ENCODE measurements around the gene DNAJC5G. TPM values are rescaled to one million over a fixed set of nuclear protein-coding genes. Genes with fewer than 3 reads are reported as not detected.
"Not testable (repeated sequence)": the region's sequence is repeated elsewhere in the genome, so short reads cannot be mapped to it uniquely, and the experiment has no call there.

Gene DNAJC5G
- total and polyA plus RNA-seq, 2 donors (not counting 1 experiment from before 2014, with no cell fraction given): not detected

- TF ChIP-seq CTCF (IDR thresholded peaks at IDR 0.05): no peak
- H3K9me3 Mint-ChIP-seq (ENCODE audit: insufficient read depth): no peaks in the 10 kb centered on the region
- Histone ChIP-seq H4K20me1 (ENCODE audit: control insufficient read depth, insufficient read depth, low read length, poor library complexity, severe bottlenecking) (peaks cover 11% of the 10 kb centered on the region), H3K27me3 (replicated peaks in 1 of 4; ENCODE audit: control extremely low read depth in 1 of 4, control insufficient read depth in 3 of 4, insufficient read depth in 4 of 4, low read length in 3 of 4) (no peaks in the 10 kb centered on the region), H3K79me2 (ENCODE audit: control insufficient read depth, insufficient read depth, low read length) (peaks cover 24% of the 10 kb centered on the region), H3K9ac (ENCODE audit: low read length) (no peak overlapping the region), H3K9me3 (ENCODE audit: control extremely low read depth in 1 of 3, control insufficient read depth in 2 of 3, insufficient read depth in 1 of 3, low read length in 2 of 3) (no peaks in the 10 kb centered on the region), H3K4me2 (replicated peaks; ENCODE audit: low read depth, low read length, poor library complexity, severe bottlenecking) (no peak overlapping the region), H3K4me1 (ENCODE audit: control insufficient read depth in 2 of 2, insufficient read depth in 2 of 2, low read length in 2 of 2) (peaks cover under 1 to 6% of the 10 kb centered on the region in 2 donors), H3K36me3 (replicated peaks in 1 of 2; ENCODE audit: control extremely low read depth in 1 of 2, control insufficient read depth in 1 of 2, extremely low read depth in 1 of 2, insufficient read depth in 2 of 2, low read length in 1 of 2) (peaks cover 3 to 19% of the 10 kb centered on the region in 2 experiments), H3K27ac (ENCODE audit: low read length in 2 of 2) (no peak overlapping the region), H2AFZ (ENCODE audit: insufficient read depth, low read depth, low read length, poor library complexity, severe bottlenecking) (no peak overlapping the region), H3K4me3 (ENCODE audit: control extremely low read depth in 1 of 5, extremely low read depth in 1 of 5, insufficient read depth in 1 of 5, low read depth in 2 of 5, low read length in 4 of 5) (no peak overlapping the region)
- CTCF ChIA-PET: no interaction called here
- 92% methylated on average over 11 of the region's 12 CpGs for WGBS (ENCODE audit: insufficient coverage)
- ATAC-seq (ENCODE audit: low read depth) (no peak), DNase-seq (no peak)
- POLR2A ChIA-PET: no interaction called here
- H3K4me3 Mint-ChIP-seq: no peak overlapping the region
- intact Hi-C loops (cut with micrococcal nuclease): no loop called here
- no peaks in the 10 kb centered on the region for H3K27me3 Mint-ChIP-seq
- no peak overlapping the region for H3K27ac Mint-ChIP-seq
- H3K4me1 Mint-ChIP-seq: peaks cover 6% of the 10 kb centered on the region
Measured at GRCh38 chr2:27316655-27317412, 41.6 kb downstream of the DNAJC5G start.

GRCh38 chr2:27319839-27320238, 44.6 kb downstream of the DNAJC5G start:
- H3K9ac ChIP-seq (ENCODE audit: low read length); H4K20me1 ChIP-seq (ENCODE audit: control insufficient read depth, insufficient read depth, low read length, poor library complexity, severe bottlenecking); CTCF ChIA-PET; H3K4me3 ChIP-seq (ENCODE audit: control extremely low read depth in 1 of 5, extremely low read depth in 1 of 5, insufficient read depth in 1 of 5, low read depth in 2 of 5, low read length in 4 of 5); H3K27me3 Mint-ChIP-seq; H3K27me3 ChIP-seq (replicated peaks in 1 of 4; ENCODE audit: control extremely low read depth in 1 of 4, control insufficient read depth in 3 of 4, insufficient read depth in 4 of 4, low read length in 3 of 4); ATAC-seq (ENCODE audit: low read depth); DNase-seq; H3K9me3 Mint-ChIP-seq (ENCODE audit: insufficient read depth); H3K27ac Mint-ChIP-seq; H3K4me2 ChIP-seq (replicated peaks; ENCODE audit: low read depth, low read length, poor library complexity, severe bottlenecking); H2AFZ ChIP-seq (ENCODE audit: insufficient read depth, low read depth, low read length, poor library complexity, severe bottlenecking); H3K27ac ChIP-seq (ENCODE audit: low read length in 2 of 2); H3K4me3 Mint-ChIP-seq; H3K9me3 ChIP-seq (ENCODE audit: control extremely low read depth in 1 of 3, control insufficient read depth in 2 of 3, insufficient read depth in 1 of 3, low read length in 2 of 3): not testable (repeated sequence)
- 98% methylated on average over 7 of the region's 15 CpGs for WGBS (ENCODE audit: insufficient coverage)
- Histone ChIP-seq H3K79me2 (ENCODE audit: control insufficient read depth, insufficient read depth, low read length) (peaks cover 40% of the 10 kb centered on the region), H3K4me1 (ENCODE audit: control insufficient read depth in 2 of 2, insufficient read depth in 2 of 2, low read length in 2 of 2) (peaks cover 12 to 20% of the 10 kb centered on the region in 2 donors), H3K36me3 (replicated peaks in 1 of 2; ENCODE audit: control extremely low read depth in 1 of 2, control insufficient read depth in 1 of 2, extremely low read depth in 1 of 2, insufficient read depth in 2 of 2, low read length in 1 of 2) (peaks cover 0 to 17% of the 10 kb centered on the region in 2 experiments)
- intact Hi-C loops (cut with micrococcal nuclease): loop anchor here (5.0 kb wide), 1 partner anchor 1072 kb away; the partner anchor contains the start of gene FOSL2
- peaks cover 27% of the 10 kb centered on the region for H3K4me1 Mint-ChIP-seq
- POLR2A ChIA-PET: interaction anchor here (0.7 kb wide), 1 partner anchor 185 kb away, joined by 3 read pairs; no protein-coding TSS in a partner anchor

All from B cell (primary cell).